ENCODE measurements around the gene PSD4. TPM values are rescaled to one million over a fixed set of nuclear protein-coding genes. Genes with fewer than 3 reads are reported as not detected.

The PSD4 gene
- total RNA-seq, 1 donor = 4.7 TPM

- DNase-seq (ENCODE audit: low read depth) = no peak
- no peak for TF ChIP-seq CTCF (IDR thresholded peaks at IDR 0.05; ENCODE audit: insufficient read depth, low read depth, low read length)
Observed at GRCh38 chr2:113187771-113188170, 14.0 kb downstream of the PSD4 start.

GRCh38 chr2:113190871-113191270 lies 17.1 kb downstream of the PSD4 start:
- DNase-seq (ENCODE audit: low read depth) = no peak
- no peak overlapping the region for H3K4me3 ChIP-seq (ENCODE audit: low read depth, low read length)
- no peak for TF ChIP-seq CTCF (IDR thresholded peaks at IDR 0.05; ENCODE audit: insufficient read depth, low read depth, low read length)

More at GRCh38 chr2:113187771-113188170, 14.0 kb downstream of the PSD4 start:
- H3K4me3 ChIP-seq (ENCODE audit: low read depth, low read length) = no peak overlapping the region

GRCh38 chr2:113192459-113193100 lies 18.8 kb downstream of the PSD4 start:
- H3K4me3 ChIP-seq (ENCODE audit: low read depth, low read length) = no peak overlapping the region
- DNase-seq (ENCODE audit: low read depth) = no peak
- TF ChIP-seq CTCF (IDR thresholded peaks at IDR 0.05; ENCODE audit: insufficient read depth, low read depth, low read length) = no peak

- TF ChIP-seq CTCF (IDR thresholded peaks at IDR 0.05; ENCODE audit: insufficient read depth, low read depth, low read length) = no peak
- H3K4me3 ChIP-seq (ENCODE audit: low read depth, low read length) = no peak overlapping the region
- DNase-seq (ENCODE audit: low read depth) = no peak
Observed at GRCh38 chr2:113195923-113196501, 22.2 kb downstream of the PSD4 start.

- H3K4me3 ChIP-seq (ENCODE audit: low read depth, low read length) = no peak overlapping the region
- no peak for DNase-seq (ENCODE audit: low read depth)
- no peak for TF ChIP-seq CTCF (IDR thresholded peaks at IDR 0.05; ENCODE audit: insufficient read depth, low read depth, low read length)
Observed at GRCh38 chr2:113196839-113197238, 23.1 kb downstream of the PSD4 start.

GRCh38 chr2:113197347-113198047 lies 23.7 kb downstream of the PSD4 start:
- DNase-seq (ENCODE audit: low read depth) = no peak
- H3K4me3 ChIP-seq (ENCODE audit: low read depth, low read length) = no peak overlapping the region
- no peak for TF ChIP-seq CTCF (IDR thresholded peaks at IDR 0.05; ENCODE audit: insufficient read depth, low read depth, low read length)
